WTC11 (cell line): ENCODE data around the gene PCSK9. TPM values are rescaled to one million over a fixed set of nuclear protein-coding genes. Genes with fewer than 3 reads are reported as not detected.

ENCODE experiments used
- ATAC-seq: fragments of 200-7000 bp; cut with Tn5 transposase; 2 replicates; pipeline ENCODE4 v1.10.0; 2021; ENCODE audit warnings: mild to moderate bottlenecking, moderate library complexity
- CTCF ChIA-PET: fragments of 300-600 bp; sonication (Branson Sonifier 250); formaldehyde crosslinking; loops from one replicate; lab custom pipeline; 2021; ENCODE audit warnings: antibody characterized with exemption; lab: Charles Lee
- POLR2A ChIA-PET: fragments of 350-600 bp; sonication (Branson Sonifier 250); formaldehyde crosslinking; loops from one replicate; lab custom pipeline; 2021; ENCODE audit warnings: antibody characterized with exemption; lab: Charles Lee
- DNase-seq: peaks from one replicate; pipeline ENCODE4 v3.0.0; 2021; ENCODE audit warnings: low spot score
- H3K27ac Mint-ChIP-seq: 2 replicates; pipeline ENCODE4 v1.8.0; 2021; ENCODE audit warnings: mixed read lengths
- H3K27me3 Mint-ChIP-seq: 2 replicates; pipeline ENCODE4 v1.8.0; 2021; ENCODE audit warnings: low read depth, mild to moderate bottlenecking, moderate library complexity, mixed read lengths
- H3K36me3 Mint-ChIP-seq: 2 replicates; pipeline ENCODE4 v1.8.0; 2021; ENCODE audit warnings: mixed read lengths
- H3K4me1 Mint-ChIP-seq: 2 replicates; pipeline ENCODE4 v1.8.0; 2022; ENCODE audit warnings: mixed read lengths
- H3K4me3 Mint-ChIP-seq: 2 replicates; pipeline ENCODE4 v1.8.0; 2021; ENCODE audit warnings: mild to moderate bottlenecking, moderate library complexity, mixed read lengths
- H3K9me3 Mint-ChIP-seq: 2 replicates; pipeline ENCODE4 v1.8.0; 2021; ENCODE audit warnings: mixed read lengths
- ARID4B ChIP-seq: sonication (generic); formaldehyde crosslinking; IDR thresholded peaks from 2 replicates; pipeline ENCODE4 v1.8.0; 2023; ENCODE audit warnings: missing genetic modification reagents, mild to moderate bottlenecking, borderline replicate concordance
- CBFB ChIP-seq: sonication (generic); formaldehyde crosslinking; IDR thresholded peaks from 2 replicates; pipeline ENCODE4 v1.8.1; 2022; ENCODE audit warnings: mild to moderate bottlenecking, low read depth, missing genetic modification reagents
- CREB1 ChIP-seq: sonication (generic); formaldehyde crosslinking; IDR thresholded peaks from 2 replicates; pipeline ENCODE4 v1.8.0; 2023; ENCODE audit warnings: mild to moderate bottlenecking, missing genetic modification reagents
- CREM ChIP-seq: sonication (generic); formaldehyde crosslinking; IDR thresholded peaks from 2 replicates; pipeline ENCODE4 v1.8.1; 2022; ENCODE audit warnings: mild to moderate bottlenecking, missing genetic modification reagents, moderate library complexity
- ELF4 ChIP-seq: sonication (generic); formaldehyde crosslinking; IDR thresholded peaks from 2 replicates; pipeline ENCODE4 v1.8.1; 2022; ENCODE audit warnings: low read depth, mild to moderate bottlenecking, moderate library complexity, missing genetic modification reagents
- FOXJ3 ChIP-seq: sonication (generic); formaldehyde crosslinking; IDR thresholded peaks from 2 replicates; pipeline ENCODE4 v1.9.0; 2021; ENCODE audit warnings: missing genetic modification reagents, mild to moderate bottlenecking, borderline replicate concordance
- FOXP1 ChIP-seq: sonication (generic); formaldehyde crosslinking; IDR thresholded peaks from 2 replicates; pipeline ENCODE4 v1.8.0; 2022; ENCODE audit warnings: missing genetic modification reagents, mild to moderate bottlenecking, moderate library complexity, borderline replicate concordance
- JAZF1 ChIP-seq: fragments of 250-450 bp; sonication (Bioruptor Pico); IDR thresholded peaks from 2 replicates; pipeline ENCODE4 v1.9.0; 2021; ENCODE audit warnings: moderate library complexity, mild to moderate bottlenecking, inconsistent platforms
- MAX ChIP-seq: sonication (generic); formaldehyde crosslinking; IDR thresholded peaks from 2 replicates; pipeline ENCODE4 v1.8.0; 2022; ENCODE audit warnings: mild to moderate bottlenecking, missing genetic modification reagents
- MYBL2 ChIP-seq: sonication (generic); formaldehyde crosslinking; IDR thresholded peaks from 2 replicates; pipeline ENCODE4 v1.8.1; 2023; ENCODE audit warnings: mild to moderate bottlenecking, moderate library complexity, missing genetic modification reagents
- NFE2L1 ChIP-seq: sonication (generic); formaldehyde crosslinking; IDR thresholded peaks from 2 replicates; pipeline ENCODE4 v1.8.1; 2023; ENCODE audit warnings: missing genetic modification reagents
- NR3C1 ChIP-seq: sonication (generic); formaldehyde crosslinking; conservative IDR thresholded peaks from 2 replicates; pipeline ENCODE4 v1.8.1; 2023; ENCODE audit warnings: low read depth, mild to moderate bottlenecking, missing genetic modification reagents
- RELA ChIP-seq: sonication (generic); formaldehyde crosslinking; IDR thresholded peaks from 2 replicates; pipeline ENCODE4 v1.8.1; 2022; ENCODE audit warnings: missing genetic modification reagents, mild to moderate bottlenecking, borderline replicate concordance
- RORB ChIP-seq: fragments of 250-450 bp; sonication (Bioruptor Pico); IDR thresholded peaks from 2 replicates; pipeline ENCODE4 v1.9.0; 2021; ENCODE audit warnings: mild to moderate bottlenecking
- ZNF232 ChIP-seq: sonication (generic); formaldehyde crosslinking; IDR thresholded peaks from 2 replicates; pipeline ENCODE4 v1.8.0; 2022; ENCODE audit warnings: mild to moderate bottlenecking, missing genetic modification reagents
- ZNF263 ChIP-seq: sonication (generic); formaldehyde crosslinking; IDR thresholded peaks from 2 replicates; pipeline ENCODE4 v1.8.1; 2022; ENCODE audit warnings: low read depth, mild to moderate bottlenecking, moderate library complexity, missing genetic modification reagents
- ZNF416 ChIP-seq: fragments of 250-450 bp; sonication (Bioruptor Pico); IDR thresholded peaks from 2 replicates; pipeline ENCODE4 v1.9.0; 2021; ENCODE audit warnings: mild to moderate bottlenecking, inconsistent platforms
- ZNF423 ChIP-seq: fragments of 250-450 bp; sonication (Bioruptor Pico); IDR thresholded peaks from 2 replicates; pipeline ENCODE4 v2.1.2; 2022; ENCODE audit warnings: mild to moderate bottlenecking, moderate library complexity
- total RNA-seq: library from RNA; stranded (reverse); gene quantifications from 3 replicates; pipeline ENCODE4 v1.2.3, GENCODE V29; 2021
- TF ChIP-seq, protein P1 (sequence below): sonication (generic); formaldehyde crosslinking; IDR thresholded peaks from 2 replicates; pipeline ENCODE4 v1.8.1; 2022; ENCODE audit warnings: missing genetic modification reagents, borderline replicate concordance

PCSK9 gene
- total RNA-seq, 1 experiment from 2014 or later, result 73.2 TPM

GRCh38 chr1:54991939-54992338 lies 47.4 kb upstream of the PCSK9 start:
- peaks cover 24% of the 10 kb centered on the region for H3K27me3 Mint-ChIP-seq
- POLR2A ChIA-PET, result no interaction called here
- CTCF ChIA-PET, result interaction anchor here (2.0 to 4.7 kb wide), 4 partner anchors 19 to 47 kb away, joined by 12 to 39 read pairs (median 16); no protein-coding TSS in a partner anchor
- H3K4me1 Mint-ChIP-seq, result peaks cover 33% of the 10 kb centered on the region
- H3K9me3 Mint-ChIP-seq, result peaks cover 3% of the 10 kb centered on the region; the same call in 1 of the 2 replicates
- DNase-seq, result no peak
- no peak for TF ChIP-seq ARID4B (CRISPR knock-in tag)
- TF ChIP-seq, protein P1, sequence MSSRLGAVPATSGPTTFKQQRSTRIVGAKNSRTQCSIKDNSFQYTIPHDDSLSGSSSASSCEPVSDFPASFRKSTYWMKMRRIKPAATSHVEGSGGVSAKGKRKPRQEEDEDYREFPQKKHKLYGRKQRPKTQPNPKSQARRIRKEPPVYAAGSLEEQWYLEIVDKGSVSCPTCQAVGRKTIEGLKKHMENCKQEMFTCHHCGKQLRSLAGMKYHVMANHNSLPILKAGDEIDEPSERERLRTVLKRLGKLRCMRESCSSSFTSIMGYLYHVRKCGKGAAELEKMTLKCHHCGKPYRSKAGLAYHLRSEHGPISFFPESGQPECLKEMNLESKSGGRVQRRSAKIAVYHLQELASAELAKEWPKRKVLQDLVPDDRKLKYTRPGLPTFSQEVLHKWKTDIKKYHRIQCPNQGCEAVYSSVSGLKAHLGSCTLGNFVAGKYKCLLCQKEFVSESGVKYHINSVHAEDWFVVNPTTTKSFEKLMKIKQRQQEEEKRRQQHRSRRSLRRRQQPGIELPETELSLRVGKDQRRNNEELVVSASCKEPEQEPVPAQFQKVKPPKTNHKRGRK (CRISPR knock-in tag), result no peak
- TF ChIP-seq JAZF1, result no peak
- no peak for TF ChIP-seq MYBL2 (CRISPR knock-in tag)
- no peak for TF ChIP-seq NFE2L1 (CRISPR knock-in tag)
- no peak for TF ChIP-seq CREB1 (CRISPR knock-in tag)
- no peak for TF ChIP-seq MAX (CRISPR knock-in tag)
- TF ChIP-seq, all 79 proteins: peak for 0
- ATAC-seq, result no peak
- Mint-ChIP-seq H3K36me3 (no peaks in the 10 kb centered on the region), H3K4me3 (no peak overlapping the region), H3K27ac (no peak overlapping the region)

DNA sequence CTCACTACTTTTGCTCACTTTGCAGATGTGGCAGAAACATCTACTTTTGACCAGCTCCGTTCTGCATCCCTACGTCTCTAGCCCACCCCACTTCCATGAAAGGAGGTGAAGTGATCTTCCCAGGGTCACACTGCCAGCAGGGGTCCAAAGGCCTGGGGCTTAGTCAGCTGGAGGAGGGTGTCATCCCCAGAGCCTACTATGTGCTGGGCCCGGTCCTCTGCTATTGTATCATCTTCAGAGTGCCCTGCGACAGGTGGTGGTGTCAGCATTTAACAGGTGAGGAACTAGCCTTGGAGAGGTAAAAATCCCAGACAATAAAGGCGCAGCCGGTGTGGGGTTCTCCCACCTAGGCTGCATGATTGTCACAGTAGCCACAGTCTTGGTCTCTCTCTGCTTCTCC lies 46.2 kb upstream of the PCSK9 start:
- TF ChIP-seq FOXJ3 (no peak), RELA (CRISPR knock-in tag) (no peak), FOXP1 (CRISPR knock-in tag) (no peak), CREM (no peak), ELF4 (CRISPR knock-in tag) (no peak), ZNF416 (CRISPR knock-in tag) (no peak), ZNF423 (CRISPR knock-in tag) (no peak), CBFB (CRISPR knock-in tag) (no peak), RORB (CRISPR knock-in tag) (no peak), NR3C1 (CRISPR knock-in tag) (no peak), ZNF232 (CRISPR knock-in tag) (no peak), ZNF263 (no peak)
- peaks cover 36% of the 10 kb centered on the region for H3K27me3 Mint-ChIP-seq
- ChIA-PET POLR2A (no interaction called here), CTCF (interaction anchor here (1.2 to 2.7 kb wide), 4 partner anchors 20 to 48 kb away, joined by 7 to 16 read pairs (median 12); no protein-coding TSS in a partner anchor)
- H3K4me1 Mint-ChIP-seq, result peaks cover 39% of the 10 kb centered on the region
- ATAC-seq (no peak), DNase-seq (no peak)
- H3K27ac Mint-ChIP-seq, result no peak overlapping the region
- H3K4me3 Mint-ChIP-seq, result no peak overlapping the region
- peaks cover 3% of the 10 kb centered on the region; the same call in 1 of the 2 replicates for H3K9me3 Mint-ChIP-seq
- no peaks in the 10 kb centered on the region for H3K36me3 Mint-ChIP-seq
